ENCODE results near the gene KLHL22. TPM values are rescaled to one million over a fixed set of nuclear protein-coding genes. Genes with fewer than 3 reads are reported as not detected.
A peak's percentile ranks its signal among the peaks of the same experiment; 100 is the strongest.
"Not testable (repeated sequence)": the region's sequence is repeated elsewhere in the genome, so short reads cannot be mapped to it uniquely, and the experiment has no call there.

The KLHL22 gene
- total and polyA plus RNA-seq, 2 donors = 11.0 to 14.2 TPM

- Histone ChIP-seq H3K4me1 (ENCODE audit: control insufficient read depth in 2 of 2, insufficient read depth in 2 of 2, low read length in 2 of 2) (peaks cover 3 to 21% of the 10 kb centered on the region in 2 donors), H3K36me3 (ENCODE audit: control insufficient read depth in 2 of 2, insufficient read depth in 2 of 2, low read length in 1 of 2) (no peaks in the 10 kb centered on the region), H3K9me3 (ENCODE audit: control insufficient read depth in 2 of 2, insufficient read depth in 1 of 2, low read length in 1 of 2) (peaks cover 0 to 2% of the 10 kb centered on the region in 2 donors), H3K4me3 (ENCODE audit: low read length in 2 of 2) (peak overlapping the region; percentile 67 to 88), H3K27me3 (ENCODE audit: control insufficient read depth in 2 of 2, insufficient read depth in 1 of 2, low read length in 1 of 2) (peaks cover 0 to 6% of the 10 kb centered on the region in 2 donors), H3K27ac (ENCODE audit: low read depth in 1 of 2, low read length in 1 of 2) (peak overlapping the region; percentile 43 to 64)
- peak in 1 of 9 donors; percentile 12 for DNase-seq (ENCODE audit: low read depth in 6 of 9, low spot score in 9 of 9)
- WGBS = 98% methylated on average over 23 of the region's 23 CpGs
Observed at GRCh38 chr22:20392983-20393704, 102.5 kb downstream of the KLHL22 start.

GRCh38 chr22:20392365-20392881 is 103.2 kb downstream of the KLHL22 start:
- WGBS = 98% methylated on average over 53 of the region's 53 CpGs
- not testable (repeated sequence) for H3K36me3 ChIP-seq (ENCODE audit: control insufficient read depth in 2 of 2, insufficient read depth in 2 of 2, low read length in 1 of 2); H3K9me3 ChIP-seq (ENCODE audit: control insufficient read depth in 2 of 2, insufficient read depth in 1 of 2, low read length in 1 of 2); H3K27ac ChIP-seq (ENCODE audit: low read depth in 1 of 2, low read length in 1 of 2); H3K27me3 ChIP-seq (ENCODE audit: control insufficient read depth in 2 of 2, insufficient read depth in 1 of 2, low read length in 1 of 2); DNase-seq (ENCODE audit: low read depth in 6 of 9, low spot score in 9 of 9); H3K4me3 ChIP-seq (ENCODE audit: low read length in 2 of 2)
- H3K4me1 ChIP-seq (ENCODE audit: control insufficient read depth in 2 of 2, insufficient read depth in 2 of 2, low read length in 2 of 2) = peaks cover 3 to 21% of the 10 kb centered on the region in 2 donors

Other genes starting within 250 kb of the KLHL22 start
- gene RTN4R, start 227.5 kb downstream of the KLHL22 start, total RNA-seq = 3.2 TPM
- 1.5 TPM for gene RTN4R, start 227.5 kb downstream of the KLHL22 start, polyA plus RNA-seq
- 61.6 TPM for gene DGCR6L, start 175.7 kb downstream of the KLHL22 start, total RNA-seq
- 62.1 TPM for gene DGCR6L, start 175.7 kb downstream of the KLHL22 start, polyA plus RNA-seq
- gene ZNF74, start 101.6 kb downstream of the KLHL22 start, total RNA-seq = 6.1 TPM
- 5.0 TPM for gene ZNF74, start 101.6 kb downstream of the KLHL22 start, polyA plus RNA-seq
- 0.38 TPM for gene SCARF2, start 58.0 kb downstream of the KLHL22 start, total RNA-seq
- 1.3 TPM for gene SCARF2, start 58.0 kb downstream of the KLHL22 start, polyA plus RNA-seq
- 10.7 TPM for gene MED15, start 11.8 kb upstream of the KLHL22 start, total RNA-seq
- 61.6 TPM for gene MED15, start 11.8 kb upstream of the KLHL22 start, polyA plus RNA-seq

Data from thymus (tissue), 11 donors.